ENCODE results near the gene ZNF225.

Gene ZNF225

GRCh38 chr19:44113138-44113783 lies at the start of gene ZNF225:
ZNF225 (plus strand) TSS chr19:44113399; CDS start chr19:44115828, 2,429 bp downstream.
- Histone ChIP-seq H3K27me3 (ENCODE audit: control insufficient read depth, insufficient read depth, low read length) (no peaks in the 10 kb centered on the region), H3K9ac (ENCODE audit: low read depth, low read length) (peak within 1 kb of the TSS; percentile 97), H3K4me1 (ENCODE audit: control insufficient read depth, insufficient read depth, low read length) (no peaks in the 10 kb centered on the region), H3K27ac (ENCODE audit: low read depth, low read length) (peak within 1 kb of the TSS; percentile 83), H3K9me3 (ENCODE audit: control insufficient read depth, insufficient read depth, low read length) (peaks cover 10% of the 10 kb centered on the region), H3K36me3 (ENCODE audit: control insufficient read depth, insufficient read depth, low read length) (peaks cover 29% of the 10 kb centered on the region), H3K4me3 (ENCODE audit: low read depth, low read length) (peak within 1 kb of the TSS; percentile 93)

DNA sequence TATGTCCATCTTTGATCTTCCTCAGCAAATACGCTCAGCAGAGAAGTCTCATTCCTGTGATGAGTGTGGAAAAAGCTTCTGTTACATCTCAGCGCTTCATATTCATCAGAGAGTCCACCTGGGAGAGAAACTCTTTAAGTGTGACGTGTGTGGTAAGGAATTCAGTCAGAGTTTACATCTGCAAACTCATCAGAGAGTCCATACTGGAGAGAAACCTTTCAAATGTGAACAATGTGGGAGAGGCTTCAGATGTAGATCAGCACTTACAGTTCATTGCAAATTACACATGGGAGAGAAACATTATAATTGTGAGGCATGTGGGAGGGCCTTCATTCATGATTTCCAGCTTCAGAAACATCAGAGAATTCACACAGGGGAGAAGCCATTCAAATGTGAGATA lies 46.9 kb upstream of the ZNF225 start:
- Histone ChIP-seq H3K36me3 (ENCODE audit: control insufficient read depth, insufficient read depth, low read length) (peaks cover 66% of the 10 kb centered on the region), H3K4me3 (ENCODE audit: low read depth, low read length) (no peak overlapping the region), H3K27ac (ENCODE audit: low read depth, low read length) (no peak overlapping the region), H3K9me3 (ENCODE audit: control insufficient read depth, insufficient read depth, low read length) (peaks cover 15% of the 10 kb centered on the region), H3K9ac (ENCODE audit: low read depth, low read length) (no peak overlapping the region), H3K4me1 (ENCODE audit: control insufficient read depth, insufficient read depth, low read length) (no peaks in the 10 kb centered on the region), H3K27me3 (ENCODE audit: control insufficient read depth, insufficient read depth, low read length) (no peaks in the 10 kb centered on the region)

DNA sequence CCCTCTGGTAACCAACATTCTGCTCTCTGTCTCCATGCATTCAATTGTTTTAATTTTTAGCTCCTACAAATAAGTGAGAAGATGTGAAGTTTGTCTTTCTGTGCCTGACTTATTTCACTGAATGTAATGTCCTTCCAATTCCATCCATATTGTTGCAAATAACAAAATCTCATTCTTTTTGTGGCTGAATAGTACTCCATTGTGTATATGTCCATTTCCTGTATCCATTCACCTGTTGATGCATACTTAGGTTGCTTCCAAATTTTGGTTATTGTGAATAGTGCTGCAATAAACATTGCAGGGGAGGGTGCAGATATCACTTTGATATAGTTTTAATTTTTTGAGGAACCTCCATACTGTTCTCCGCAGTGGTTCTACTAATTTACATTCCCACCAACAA lies 43.8 kb upstream of the ZNF225 start:
- H3K9me3 ChIP-seq (ENCODE audit: control insufficient read depth, insufficient read depth, low read length) = peaks cover 15% of the 10 kb centered on the region
- H3K9ac ChIP-seq (ENCODE audit: low read depth, low read length) = no peak overlapping the region
- no peak overlapping the region for H3K4me3 ChIP-seq (ENCODE audit: low read depth, low read length)

DNA sequence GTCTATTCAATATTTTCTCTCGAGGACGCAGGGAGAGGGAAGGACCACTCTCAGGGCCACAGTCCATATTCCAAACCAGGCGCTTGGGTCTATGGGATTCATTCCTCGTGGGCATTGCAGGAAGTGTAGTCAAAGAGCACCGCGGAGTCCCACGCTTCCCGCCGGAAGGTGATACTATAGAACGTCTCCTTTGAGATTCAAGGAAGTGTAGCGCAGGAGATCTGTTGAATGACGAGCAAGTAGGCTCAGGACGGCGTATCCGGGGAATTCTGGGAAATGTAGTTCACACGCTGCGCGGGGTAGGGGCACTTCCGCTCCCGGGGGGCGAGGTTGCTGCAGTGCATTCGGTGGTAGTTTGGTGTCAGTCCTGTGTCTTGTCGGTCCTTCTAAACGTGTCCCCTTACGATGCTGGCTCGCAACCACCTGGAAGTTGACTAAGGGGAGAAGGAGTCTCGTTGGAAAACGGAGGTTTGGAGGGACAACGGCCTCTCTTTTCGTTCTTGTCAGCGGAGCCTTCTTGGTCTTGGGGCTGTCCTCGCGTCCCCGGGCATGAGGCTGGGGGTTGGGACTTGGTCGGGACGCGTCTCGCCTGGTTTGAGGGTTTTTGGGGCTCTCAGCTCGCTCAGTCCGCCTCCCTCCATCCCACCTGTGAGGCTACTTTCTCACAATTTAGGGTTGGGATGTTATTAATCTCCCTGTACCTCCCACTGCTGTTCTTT lies 41.2 kb upstream of the ZNF225 start, which contains the start of gene ZNF284:
ZNF284 (plus strand) TSS at position 336 of the 719 bp plus-strand sequence. CDS start 4,231 bp downstream, outside the sequence.
- H3K9me3 ChIP-seq (ENCODE audit: control insufficient read depth, insufficient read depth, low read length) = no peaks in the 10 kb centered on the region
- peaks cover 9% of the 10 kb centered on the region for H3K27me3 ChIP-seq (ENCODE audit: control insufficient read depth, insufficient read depth, low read length)
- H3K36me3 ChIP-seq (ENCODE audit: control insufficient read depth, insufficient read depth, low read length) = peaks cover 12% of the 10 kb centered on the region
- peak within 1 kb of the TSS; percentile 75 for H3K4me3 ChIP-seq (ENCODE audit: low read depth, low read length)
- H3K4me1 ChIP-seq (ENCODE audit: control insufficient read depth, insufficient read depth, low read length) = 0 out of 2 replicates have a peak, but pooled peaks cover 3% of the 10 kb centered on the region
- 0 out of 2 replicates have a peak within 1 kb of the TSS, but pooled peaks have one; percentile 18 for H3K9ac ChIP-seq (ENCODE audit: low read depth, low read length)
- H3K27ac ChIP-seq (ENCODE audit: low read depth, low read length) = no peak within 1 kb of the TSS

More for the DNA sequence above, 43.8 kb upstream of the ZNF225 start:
- no peak overlapping the region for H3K27ac ChIP-seq (ENCODE audit: low read depth, low read length)
- peaks cover 9% of the 10 kb centered on the region for H3K27me3 ChIP-seq (ENCODE audit: control insufficient read depth, insufficient read depth, low read length)
- 0 out of 2 replicates have a peak, but pooled peaks cover 3% of the 10 kb centered on the region for H3K4me1 ChIP-seq (ENCODE audit: control insufficient read depth, insufficient read depth, low read length)
- peaks cover 35% of the 10 kb centered on the region for H3K36me3 ChIP-seq (ENCODE audit: control insufficient read depth, insufficient read depth, low read length)

GRCh38 chr19:44072543-44073401 lies 40.4 kb upstream of the ZNF225 start:
- Histone ChIP-seq H3K27ac (ENCODE audit: low read depth, low read length) (no peak overlapping the region), H3K27me3 (ENCODE audit: control insufficient read depth, insufficient read depth, low read length) (peaks cover 9% of the 10 kb centered on the region), H3K4me3 (ENCODE audit: low read depth, low read length) (peak overlapping the region; percentile 75), H3K9ac (ENCODE audit: low read depth, low read length) (no peak overlapping the region), H3K9me3 (ENCODE audit: control insufficient read depth, insufficient read depth, low read length) (no peaks in the 10 kb centered on the region), H3K36me3 (ENCODE audit: control insufficient read depth, insufficient read depth, low read length) (peaks cover 8% of the 10 kb centered on the region; the same call in 1 of the 2 replicates), H3K4me1 (ENCODE audit: control insufficient read depth, insufficient read depth, low read length) (0 out of 2 replicates have a peak, but pooled peaks cover 3% of the 10 kb centered on the region)

GRCh38 chr19:44076325-44076724 lies 36.9 kb upstream of the ZNF225 start:
- H3K9me3 ChIP-seq (ENCODE audit: control insufficient read depth, insufficient read depth, low read length) = no peaks in the 10 kb centered on the region
- no peak overlapping the region for H3K9ac ChIP-seq (ENCODE audit: low read depth, low read length)
- no peak overlapping the region for H3K27ac ChIP-seq (ENCODE audit: low read depth, low read length)
- H3K27me3 ChIP-seq (ENCODE audit: control insufficient read depth, insufficient read depth, low read length) = peaks cover 9% of the 10 kb centered on the region
- H3K36me3 ChIP-seq (ENCODE audit: control insufficient read depth, insufficient read depth, low read length) = peaks cover 12% of the 10 kb centered on the region; the same call in 1 of the 2 replicates
- 0 out of 2 replicates have a peak, but pooled peaks cover 3% of the 10 kb centered on the region for H3K4me1 ChIP-seq (ENCODE audit: control insufficient read depth, insufficient read depth, low read length)
- no peak overlapping the region for H3K4me3 ChIP-seq (ENCODE audit: low read depth, low read length)

- H3K27ac ChIP-seq (ENCODE audit: low read depth, low read length) = no peak overlapping the region
- no peaks in the 10 kb centered on the region for H3K9me3 ChIP-seq (ENCODE audit: control insufficient read depth, insufficient read depth, low read length)
- H3K4me3 ChIP-seq (ENCODE audit: low read depth, low read length) = no peak overlapping the region
- H3K27me3 ChIP-seq (ENCODE audit: control insufficient read depth, insufficient read depth, low read length) = no peaks in the 10 kb centered on the region
- H3K4me1 ChIP-seq (ENCODE audit: control insufficient read depth, insufficient read depth, low read length) = no peaks in the 10 kb centered on the region
- 0 out of 2 replicates have a peak, but pooled peaks cover 4% of the 10 kb centered on the region for H3K36me3 ChIP-seq (ENCODE audit: control insufficient read depth, insufficient read depth, low read length)
- H3K9ac ChIP-seq (ENCODE audit: low read depth, low read length) = no peak overlapping the region
These were observed 21.1 kb upstream of the ZNF225 start for GRCh38 chr19:44092108-44092507.

DNA sequence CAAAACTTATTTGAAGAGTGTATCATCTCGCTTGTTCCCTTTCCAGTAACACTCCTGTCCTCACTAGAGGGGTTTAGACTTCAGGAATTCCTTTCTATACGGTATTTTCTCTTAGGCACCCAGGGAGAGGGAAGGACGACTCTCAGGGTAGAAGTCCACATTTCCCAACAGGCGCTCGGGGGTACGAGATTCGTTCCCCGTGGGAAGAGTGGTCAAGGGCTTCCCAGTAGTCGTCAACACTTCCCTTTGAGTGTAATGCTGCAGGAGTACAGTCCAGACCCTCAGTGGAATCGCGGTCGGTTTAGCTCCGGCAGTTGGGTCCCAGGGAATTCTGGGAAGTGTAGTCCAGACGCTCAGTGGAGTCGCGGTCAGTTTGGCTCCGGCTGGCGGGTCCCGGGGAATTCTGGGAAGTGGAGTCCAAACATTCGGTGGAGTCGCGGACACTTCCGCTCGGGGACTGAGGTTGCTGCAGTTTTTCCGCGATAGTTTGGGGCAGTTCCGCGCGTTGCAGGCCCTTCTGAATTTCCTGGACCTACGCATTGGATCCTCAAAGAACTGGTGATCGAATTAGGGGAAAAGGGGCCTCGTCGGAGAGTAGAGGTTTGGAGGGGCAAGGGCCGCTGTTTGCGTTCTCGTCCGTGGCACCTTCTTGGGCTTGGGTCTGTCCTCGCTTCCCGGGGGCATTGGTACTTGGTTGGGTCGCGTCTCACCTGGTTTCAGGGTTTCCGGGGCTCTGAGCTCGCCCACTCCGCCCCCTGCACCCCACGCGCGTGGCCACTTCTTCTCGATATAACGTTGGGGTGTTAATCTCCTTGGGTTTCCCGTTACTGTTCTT lies 19.1 kb upstream of the ZNF225 start, which contains the start of gene ZNF224:
ZNF224 (plus strand) TSS at position 431 of the 835 bp plus-strand sequence. CDS start 3,513 bp downstream, outside the sequence.
- Histone ChIP-seq H3K9ac (ENCODE audit: low read depth, low read length) (peak within 1 kb of the TSS; percentile 59), H3K27me3 (ENCODE audit: control insufficient read depth, insufficient read depth, low read length) (no peaks in the 10 kb centered on the region), H3K4me3 (ENCODE audit: low read depth, low read length) (peak within 1 kb of the TSS; percentile 83), H3K4me1 (ENCODE audit: control insufficient read depth, insufficient read depth, low read length) (no peaks in the 10 kb centered on the region), H3K27ac (ENCODE audit: low read depth, low read length) (no peak within 1 kb of the TSS), H3K36me3 (ENCODE audit: control insufficient read depth, insufficient read depth, low read length) (peaks cover 16% of the 10 kb centered on the region), H3K9me3 (ENCODE audit: control insufficient read depth, insufficient read depth, low read length) (no peaks in the 10 kb centered on the region)

DNA sequence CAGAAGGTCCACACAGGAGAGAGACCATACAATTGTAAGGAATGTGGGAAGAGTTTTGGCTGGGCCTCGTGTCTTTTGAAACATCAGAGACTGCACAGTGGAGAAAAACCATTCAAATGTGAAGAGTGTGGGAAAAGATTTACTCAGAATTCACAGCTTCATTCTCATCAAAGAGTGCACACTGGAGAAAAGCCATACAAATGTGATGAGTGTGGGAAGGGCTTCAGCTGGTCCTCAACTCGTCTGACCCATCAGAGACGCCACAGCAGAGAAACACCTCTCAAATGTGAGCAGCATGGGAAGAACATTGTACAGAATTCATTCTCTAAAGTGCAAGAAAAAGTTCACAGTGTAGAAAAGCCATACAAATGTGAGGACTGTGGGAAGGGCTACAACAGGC lies 5.4 kb upstream of the ZNF225 start:
- Histone ChIP-seq H3K9me3 (ENCODE audit: control insufficient read depth, insufficient read depth, low read length) (peaks cover 44% of the 10 kb centered on the region), H3K4me3 (ENCODE audit: low read depth, low read length) (no peak overlapping the region), H3K36me3 (ENCODE audit: control insufficient read depth, insufficient read depth, low read length) (peaks cover 57% of the 10 kb centered on the region), H3K9ac (ENCODE audit: low read depth, low read length) (no peak overlapping the region), H3K27ac (ENCODE audit: low read depth, low read length) (no peak overlapping the region), H3K4me1 (ENCODE audit: control insufficient read depth, insufficient read depth, low read length) (no peaks in the 10 kb centered on the region), H3K27me3 (ENCODE audit: control insufficient read depth, insufficient read depth, low read length) (no peaks in the 10 kb centered on the region)

GRCh38 chr19:44109458-44109857 lies 3.7 kb upstream of the ZNF225 start:
- no peaks in the 10 kb centered on the region for H3K4me1 ChIP-seq (ENCODE audit: control insufficient read depth, insufficient read depth, low read length)
- H3K4me3 ChIP-seq (ENCODE audit: low read depth, low read length) = no peak overlapping the region
- H3K27ac ChIP-seq (ENCODE audit: low read depth, low read length) = no peak overlapping the region
- H3K36me3 ChIP-seq (ENCODE audit: control insufficient read depth, insufficient read depth, low read length) = peaks cover 40% of the 10 kb centered on the region
- peaks cover 41% of the 10 kb centered on the region for H3K9me3 ChIP-seq (ENCODE audit: control insufficient read depth, insufficient read depth, low read length)
- no peaks in the 10 kb centered on the region for H3K27me3 ChIP-seq (ENCODE audit: control insufficient read depth, insufficient read depth, low read length)
- H3K9ac ChIP-seq (ENCODE audit: low read depth, low read length) = no peak overlapping the region

All from HUES48 (cell line).